ENCODE data around the gene UBL4B. TPM values are rescaled to one million over a fixed set of nuclear protein-coding genes. Genes with fewer than 3 reads are reported as not detected.

The UBL4B gene
- total and polyA plus RNA-seq, 2 experiments from 2014 or later = not detected

GRCh38 chr1:110118636-110119396, 6.6 kb downstream of the UBL4B start:
- DNase-seq (ENCODE audit: low spot score) = no peak
- H3K27me3 ChIP-seq = peaks cover 6% of the 10 kb centered on the region
- no peaks in the 10 kb centered on the region for H3K36me3 ChIP-seq (replicated peaks; ENCODE audit: insufficient read depth, low read depth)

DNA sequence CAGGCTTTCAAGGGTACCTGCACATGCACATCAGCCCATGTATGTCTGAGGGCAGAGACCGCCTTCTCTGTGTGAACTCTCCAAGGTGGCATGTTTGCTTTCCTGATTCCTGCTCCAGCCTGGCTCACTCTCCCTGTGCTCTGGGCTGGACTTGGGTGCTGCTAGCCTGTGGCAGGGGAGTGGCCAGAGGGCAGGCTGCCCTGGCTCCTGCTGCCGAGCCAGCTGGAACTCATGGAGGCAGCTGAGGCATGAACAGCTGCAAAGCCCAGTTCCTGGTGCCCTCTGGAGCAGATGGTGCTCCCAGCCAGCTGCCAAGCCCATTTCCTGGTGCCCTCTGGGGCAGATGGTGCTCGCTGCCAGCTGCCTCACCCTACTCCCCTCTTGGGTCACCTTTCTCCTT, 7.6 kb downstream of the UBL4B start:
- Histone ChIP-seq H2AFZ (no peak overlapping the region), H3K36me3 (replicated peaks; ENCODE audit: insufficient read depth, low read depth) (no peaks in the 10 kb centered on the region), H3K79me2 (no peaks in the 10 kb centered on the region), H3K27ac (no peak overlapping the region), H3K9me2 (replicated peaks; ENCODE audit: insufficient read depth) (no peaks in the 10 kb centered on the region), H3K4me3 (no peak overlapping the region), H3K4me1 (ENCODE audit: insufficient read depth) (no peaks in the 10 kb centered on the region), H4K20me1 (ENCODE audit: insufficient read depth, poor library complexity, severe bottlenecking) (no peaks in the 10 kb centered on the region), H3K4me2 (no peak overlapping the region), H3K9me3 (ENCODE audit: low read depth) (no peaks in the 10 kb centered on the region), H3K27me3 (peaks cover 3% of the 10 kb centered on the region)
- TF ChIP-seq CTCF (IDR thresholded peaks at IDR 0.05; ENCODE audit: poor library complexity) (no peak), EZH2phosphoT487 (IDR thresholded peaks at IDR 0.05; ENCODE audit: low read depth, severe bottlenecking, unreplicated experiment) (no peak), EZH2 (IDR thresholded peaks at IDR 0.05; ENCODE audit: borderline replicate concordance) (no peak)
- WGBS (ENCODE audit: low lambda C conversion rate, missing lambda C conversion rate) = 88% methylated on average over 3 of the region's 3 CpGs
- no peak for DNase-seq (ENCODE audit: low spot score)

More at GRCh38 chr1:110118636-110119396, 6.6 kb downstream of the UBL4B start:
- TF ChIP-seq EZH2 (IDR thresholded peaks at IDR 0.05; ENCODE audit: borderline replicate concordance) (no peak), CTCF (IDR thresholded peaks at IDR 0.05; ENCODE audit: poor library complexity) (no peak), EZH2phosphoT487 (IDR thresholded peaks at IDR 0.05; ENCODE audit: low read depth, severe bottlenecking, unreplicated experiment) (no peak)
- Histone ChIP-seq H3K9me2 (replicated peaks; ENCODE audit: insufficient read depth) (no peaks in the 10 kb centered on the region), H4K20me1 (ENCODE audit: insufficient read depth, poor library complexity, severe bottlenecking) (no peaks in the 10 kb centered on the region), H2AFZ (no peak overlapping the region), H3K79me2 (no peaks in the 10 kb centered on the region), H3K4me1 (ENCODE audit: insufficient read depth) (no peaks in the 10 kb centered on the region), H3K4me3 (no peak overlapping the region), H3K4me2 (no peak overlapping the region), H3K27ac (no peak overlapping the region), H3K9me3 (ENCODE audit: low read depth) (no peaks in the 10 kb centered on the region)
- WGBS (ENCODE audit: low lambda C conversion rate, missing lambda C conversion rate) = 72% methylated on average over 7 of the region's 7 CpGs

DNA sequence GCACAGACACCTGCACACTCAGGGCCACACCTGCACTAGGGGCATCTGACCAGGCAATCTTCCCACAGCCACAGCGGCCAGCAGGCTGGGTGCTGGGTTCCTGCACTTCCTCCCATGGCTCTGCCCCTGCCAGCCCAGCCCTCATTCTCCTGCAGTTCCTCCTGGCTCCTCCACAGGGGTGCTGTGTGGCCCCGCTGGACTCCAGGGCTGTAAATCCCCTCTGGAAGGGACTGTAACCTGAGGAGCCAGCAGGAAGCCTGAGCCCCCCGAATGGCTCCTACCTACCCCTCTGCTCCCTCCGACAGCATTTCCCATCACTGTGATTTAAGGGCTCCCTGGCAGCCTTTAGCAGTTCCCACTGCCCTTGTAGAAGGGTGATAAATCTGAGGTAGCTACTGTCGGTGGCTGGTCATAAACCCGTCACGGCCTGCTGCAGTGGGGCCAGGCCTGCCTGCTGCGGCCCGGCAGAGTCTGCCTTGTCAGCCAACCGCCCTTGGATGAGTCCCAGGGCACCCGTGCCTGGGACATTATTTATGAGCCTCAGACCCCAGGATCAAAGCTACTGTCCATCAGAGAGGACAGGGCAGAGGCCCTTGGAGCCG, 8.8 kb downstream of the UBL4B start:
- H3K27me3 ChIP-seq = no peaks in the 10 kb centered on the region
- H3K4me1 ChIP-seq (ENCODE audit: insufficient read depth) = no peaks in the 10 kb centered on the region
- no peak overlapping the region for H2AFZ ChIP-seq
- TF ChIP-seq CTCF (IDR thresholded peaks at IDR 0.05; ENCODE audit: poor library complexity) = no peak
- TF ChIP-seq EZH2 (IDR thresholded peaks at IDR 0.05; ENCODE audit: borderline replicate concordance) = no peak
- no peak for TF ChIP-seq EZH2phosphoT487 (IDR thresholded peaks at IDR 0.05; ENCODE audit: low read depth, severe bottlenecking, unreplicated experiment)
- no peaks in the 10 kb centered on the region for H3K9me3 ChIP-seq (ENCODE audit: low read depth)
- no peaks in the 10 kb centered on the region for H3K36me3 ChIP-seq (replicated peaks; ENCODE audit: insufficient read depth, low read depth)
- no peaks in the 10 kb centered on the region for H4K20me1 ChIP-seq (ENCODE audit: insufficient read depth, poor library complexity, severe bottlenecking)
- H3K27ac ChIP-seq = no peak overlapping the region
- H3K9me2 ChIP-seq (replicated peaks; ENCODE audit: insufficient read depth) = no peaks in the 10 kb centered on the region
- WGBS (ENCODE audit: low lambda C conversion rate, missing lambda C conversion rate) = 39% methylated on average over 12 of the region's 12 CpGs
- no peaks in the 10 kb centered on the region for H3K79me2 ChIP-seq
- DNase-seq (ENCODE audit: low spot score) = no peak
- H3K4me2 ChIP-seq = no peak overlapping the region
- H3K4me3 ChIP-seq = no peak overlapping the region
